Suppressor macrophage treated with lipopolysaccharide for 1 hour (primary cell): ENCODE data around the gene RNF175.

Source experiments
- DNase-seq, 3 donors: peaks; one replicate each; pipeline ENCODE4 v3.0.0-alpha.2; 2020 to 2022

RNF175 gene

GRCh38 chr4:153759407-153760316 lies at the start of gene RNF175:
RNF175 (minus strand) TSS chr4:153760024; CDS start chr4:153759862, 162 bp downstream.
- peak in 2 of 3 donors; percentile 28 to 59 for DNase-seq

DNA sequence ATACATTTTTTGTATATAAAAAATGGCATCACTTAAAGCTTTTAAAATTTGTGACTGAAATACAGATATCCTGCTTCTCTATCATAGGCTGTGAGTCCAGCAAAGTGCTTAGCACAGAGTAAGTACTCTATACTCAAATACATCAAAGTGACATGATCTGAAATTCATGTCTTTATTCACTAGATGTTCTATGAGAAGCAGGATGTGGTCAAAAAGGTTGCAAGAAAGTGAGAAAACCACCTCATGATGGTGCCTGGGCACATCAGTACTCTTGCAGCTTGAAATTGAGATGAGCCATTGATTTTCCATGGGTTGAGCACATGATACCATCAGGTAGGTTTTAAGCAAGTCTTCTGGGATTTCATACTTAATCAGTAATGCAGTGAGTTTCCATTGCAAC lies 49.5 kb upstream of the RNF175 start:
- no peak for DNase-seq

DNA sequence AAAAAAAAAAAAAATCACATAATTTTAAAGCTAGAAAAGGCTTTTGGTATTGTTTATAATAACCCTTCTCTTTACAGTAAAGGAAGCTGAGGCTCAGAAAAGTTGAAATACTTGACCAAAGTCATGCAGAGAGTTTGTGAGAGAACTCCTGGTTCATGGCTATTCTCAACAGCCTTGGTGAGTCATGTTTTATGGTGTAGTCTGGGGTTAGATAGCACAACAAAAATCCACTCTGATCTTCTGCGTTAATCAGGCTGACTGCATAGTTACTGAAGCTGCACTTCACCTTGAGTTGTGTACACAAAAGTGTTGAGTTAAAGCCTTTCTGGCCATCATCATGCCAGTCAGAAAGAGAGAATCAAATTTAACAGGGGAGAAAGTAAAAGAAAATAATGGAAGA lies 48.4 kb upstream of the RNF175 start:
- DNase-seq, result no peak

DNA sequence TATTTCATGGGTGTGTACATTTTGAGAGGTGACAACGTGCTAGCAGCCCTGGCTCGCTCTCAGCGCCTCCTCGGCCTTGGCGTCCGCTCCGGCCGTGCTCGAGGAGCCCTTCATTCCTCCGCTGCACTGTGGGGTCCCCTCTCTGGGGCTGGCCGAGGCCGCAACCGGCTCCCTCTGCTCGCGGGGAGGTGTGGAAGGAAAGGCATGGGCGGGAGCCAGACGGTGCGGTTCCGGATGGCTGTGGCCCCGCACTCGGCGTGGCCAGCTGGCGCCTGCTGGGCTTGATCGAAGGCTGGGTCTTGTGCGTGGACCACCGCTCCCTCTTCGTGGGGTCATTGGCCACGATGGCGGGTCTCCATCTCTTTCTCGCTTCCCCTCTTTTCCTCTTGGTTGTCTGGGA lies 46.2 kb upstream of the RNF175 start:
- no peak for DNase-seq

GRCh38 chr4:153804722-153805121 lies 44.9 kb upstream of the RNF175 start:
- DNase-seq, result no peak

GRCh38 chr4:153799694-153800074 lies 39.9 kb upstream of the RNF175 start:
- DNase-seq, result no peak

- no peak for DNase-seq
Observed at GRCh38 chr4:153798901-153799693, 39.3 kb upstream of the RNF175 start.

GRCh38 chr4:153798420-153798819 lies 38.6 kb upstream of the RNF175 start:
- DNase-seq, result peak in 1 of 3 donors; percentile 13

DNA sequence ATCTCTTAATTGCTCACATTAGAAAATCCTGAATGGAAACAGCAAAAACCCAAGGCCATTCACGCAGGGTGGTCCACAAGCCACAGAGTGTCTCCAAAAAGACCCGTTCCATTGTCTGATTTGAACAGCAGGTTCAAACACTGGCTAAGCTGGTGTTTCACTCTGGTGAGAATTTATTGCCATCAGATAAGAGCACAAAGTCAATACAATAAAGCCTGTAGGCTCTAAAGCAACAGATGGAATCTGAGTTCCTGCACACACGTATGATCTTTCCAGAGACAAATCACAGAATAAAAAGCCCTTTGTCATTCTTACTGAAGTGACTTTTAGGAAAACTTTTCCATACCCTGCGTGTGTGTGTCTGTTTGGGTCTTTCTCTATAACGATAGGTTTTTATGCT lies 34.2 kb upstream of the RNF175 start:
- no peak for DNase-seq

DNA sequence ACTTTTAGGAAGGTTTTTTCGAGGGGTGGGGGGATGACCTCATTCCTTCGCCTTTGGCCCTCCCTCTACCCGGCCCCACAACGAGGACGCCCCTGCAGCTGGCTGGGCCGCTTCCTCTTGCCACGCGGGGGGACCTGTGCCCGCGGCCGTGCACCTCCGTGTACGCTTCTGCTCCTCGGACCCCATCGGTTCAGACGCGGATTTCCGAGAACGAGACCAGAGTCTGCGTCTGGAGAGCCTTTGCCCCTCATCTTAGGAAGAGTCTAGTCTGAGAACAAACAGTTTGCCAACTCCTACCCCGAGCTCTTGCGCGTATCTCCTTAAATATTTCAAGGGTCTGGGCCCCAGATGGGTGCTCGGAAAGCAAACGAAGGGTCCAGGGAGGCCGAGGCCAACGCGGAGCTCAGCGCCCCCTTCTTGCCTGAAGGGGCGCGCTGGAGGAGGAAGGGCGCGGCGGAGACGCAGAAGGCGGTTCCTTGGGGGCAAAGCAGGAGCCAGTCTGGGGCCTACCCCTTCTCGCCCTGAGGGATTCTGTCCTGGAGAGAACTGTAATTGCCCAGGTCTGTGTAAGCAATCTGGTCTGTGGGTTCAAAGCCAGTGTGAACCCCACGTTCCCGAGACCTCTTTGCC lies 32.9 kb upstream of the RNF175 start:
- DNase-seq, result no peak

GRCh38 chr4:153791746-153792617 lies 32.2 kb upstream of the RNF175 start:
- DNase-seq, result peak; percentile 52 to 72 (median 54)

GRCh38 chr4:153790962-153791551 lies 31.2 kb upstream of the RNF175 start:
- peak; percentile 27 to 66 (median 44) for DNase-seq

- DNase-seq, result no peak
Observed at GRCh38 chr4:153790500-153790865, 30.7 kb upstream of the RNF175 start.

- peak; percentile 23 to 38 (median 38) for DNase-seq
Observed at GRCh38 chr4:153789741-153790499, 30.1 kb upstream of the RNF175 start.

GRCh38 chr4:153788413-153789276 lies 28.8 kb upstream of the RNF175 start, which contains the start of gene SFRP2:
SFRP2 (minus strand) TSS chr4:153789083; CDS start chr4:153788835, 248 bp downstream.
- peak in 2 of 3 donors; percentile 32 to 56 for DNase-seq

- no peak for DNase-seq
Observed at GRCh38 chr4:153788051-153788412, 28.2 kb upstream of the RNF175 start.

GRCh38 chr4:153787575-153787974 lies 27.8 kb upstream of the RNF175 start:
- DNase-seq, result no peak

DNA sequence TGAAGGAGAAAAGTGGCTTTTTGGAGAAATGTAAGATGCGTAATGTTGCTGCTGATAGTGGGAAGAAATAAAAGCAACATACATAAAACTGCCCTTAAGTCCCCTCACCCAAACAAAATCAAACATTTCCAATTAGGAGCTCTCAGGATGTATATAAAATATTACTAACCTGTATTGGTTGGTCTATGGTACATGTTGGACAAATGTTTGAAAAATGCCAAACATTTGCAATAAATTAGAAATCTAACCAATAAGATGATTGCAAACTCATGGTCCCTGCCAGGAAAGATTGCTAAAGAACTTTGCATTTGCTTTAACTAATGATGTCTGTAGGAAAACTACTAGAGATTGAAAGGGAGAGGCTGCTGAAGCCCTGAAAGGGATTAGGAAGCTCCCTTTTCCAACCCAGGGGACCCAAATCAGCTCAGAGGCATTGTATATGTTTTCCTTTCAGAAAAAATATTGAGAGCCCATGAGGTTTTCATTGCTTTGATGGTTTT lies 27.3 kb upstream of the RNF175 start:
- no peak for DNase-seq

DNA sequence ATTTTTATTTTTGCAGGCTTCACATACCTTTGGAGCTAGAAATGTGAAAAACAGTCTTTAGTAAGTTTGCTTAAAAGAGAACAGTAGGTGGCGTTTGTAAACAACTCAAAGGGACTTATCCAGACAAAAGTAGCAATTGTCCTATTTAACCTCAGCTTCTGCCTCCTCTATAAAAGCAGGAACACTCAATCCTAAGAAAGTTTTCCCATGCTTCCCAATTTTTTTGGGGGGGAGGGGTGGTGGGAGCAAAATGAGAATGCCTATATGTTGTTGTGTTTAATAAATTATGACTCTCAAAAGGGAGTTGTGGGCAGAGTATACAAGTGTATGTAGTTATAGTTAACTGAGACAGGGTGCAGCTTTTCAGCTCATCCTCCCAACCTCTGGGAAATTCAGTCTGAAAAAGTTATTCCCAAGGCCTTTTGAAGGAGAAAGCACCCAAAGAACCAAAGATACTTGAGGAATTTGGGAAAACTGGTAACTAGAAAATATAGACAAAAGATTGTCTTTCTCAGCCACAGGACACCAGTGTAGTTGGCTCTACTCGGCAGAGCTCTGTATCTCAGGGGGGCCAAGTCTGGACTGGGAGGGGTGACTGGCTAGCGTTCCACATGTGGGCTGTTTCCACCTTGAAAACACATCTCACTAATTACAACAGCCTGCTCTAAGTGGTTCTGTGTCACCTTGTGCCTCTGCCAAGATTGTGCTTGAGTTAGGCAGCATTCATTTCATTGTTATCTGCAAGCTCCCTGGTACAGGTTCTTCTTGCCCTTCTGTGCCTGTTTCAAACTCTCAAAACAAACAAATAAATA lies 26.3 kb upstream of the RNF175 start:
- DNase-seq, result peak in 2 of 3 donors; percentile 10 to 41
